ENCODE measurements around the gene ANKRD23.

DNA sequence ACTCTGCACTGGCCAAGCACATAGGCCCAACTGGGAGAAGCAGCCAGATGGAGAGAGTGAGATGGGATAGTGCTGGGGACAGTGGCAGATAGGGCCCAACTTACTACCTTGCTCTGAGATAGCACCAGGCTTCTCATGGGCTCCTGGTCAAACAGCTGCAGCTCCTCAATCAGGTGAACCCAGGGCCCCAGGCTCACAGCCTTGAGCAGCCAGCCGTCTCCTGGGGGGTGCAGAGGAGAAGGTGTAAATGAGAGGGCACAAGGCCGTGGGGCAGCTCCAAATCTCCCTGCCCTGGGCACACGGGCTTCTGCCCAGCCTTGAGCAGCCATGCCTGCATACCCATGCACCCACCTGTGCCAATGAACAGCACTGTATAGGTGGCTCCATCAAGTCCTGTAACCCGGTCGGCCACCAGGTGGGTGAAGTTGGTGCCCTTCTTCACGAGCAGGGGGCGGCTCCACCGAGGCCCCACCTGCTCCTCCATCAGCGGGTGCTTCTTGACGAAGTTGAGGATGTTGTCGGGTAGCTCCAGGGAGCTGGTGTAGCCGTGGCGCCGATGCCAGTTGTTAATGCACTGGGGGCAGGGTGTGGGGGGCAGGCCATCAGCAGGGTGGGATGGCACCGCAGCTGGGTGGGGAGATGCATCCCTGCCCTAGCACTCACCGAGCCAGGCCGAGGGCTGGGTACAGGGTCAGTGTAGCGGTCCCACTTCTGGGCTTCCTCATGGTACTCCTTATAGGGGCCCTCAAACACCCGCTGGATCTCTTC lies 19.9 kb upstream of the ANKRD23 start:
- TF ChIP-seq, protein P1, sequence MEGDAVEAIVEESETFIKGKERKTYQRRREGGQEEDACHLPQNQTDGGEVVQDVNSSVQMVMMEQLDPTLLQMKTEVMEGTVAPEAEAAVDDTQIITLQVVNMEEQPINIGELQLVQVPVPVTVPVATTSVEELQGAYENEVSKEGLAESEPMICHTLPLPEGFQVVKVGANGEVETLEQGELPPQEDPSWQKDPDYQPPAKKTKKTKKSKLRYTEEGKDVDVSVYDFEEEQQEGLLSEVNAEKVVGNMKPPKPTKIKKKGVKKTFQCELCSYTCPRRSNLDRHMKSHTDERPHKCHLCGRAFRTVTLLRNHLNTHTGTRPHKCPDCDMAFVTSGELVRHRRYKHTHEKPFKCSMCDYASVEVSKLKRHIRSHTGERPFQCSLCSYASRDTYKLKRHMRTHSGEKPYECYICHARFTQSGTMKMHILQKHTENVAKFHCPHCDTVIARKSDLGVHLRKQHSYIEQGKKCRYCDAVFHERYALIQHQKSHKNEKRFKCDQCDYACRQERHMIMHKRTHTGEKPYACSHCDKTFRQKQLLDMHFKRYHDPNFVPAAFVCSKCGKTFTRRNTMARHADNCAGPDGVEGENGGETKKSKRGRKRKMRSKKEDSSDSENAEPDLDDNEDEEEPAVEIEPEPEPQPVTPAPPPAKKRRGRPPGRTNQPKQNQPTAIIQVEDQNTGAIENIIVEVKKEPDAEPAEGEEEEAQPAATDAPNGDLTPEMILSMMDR (IDR thresholded peaks at IDR 0.05), result no peak
- TF ChIP-seq POLR2AphosphoS5 (IDR thresholded peaks at IDR 0.05; ENCODE audit: insufficient read depth in 1 of 2, low read depth in 1 of 2) (no peak), POLR2A (IDR thresholded peaks at IDR 0.05) (no peak)

All from vagina (tissue), 2 donors.